BLaER1 (cell line): ENCODE measurements around the gene SBF2.

ENCODE experiments used
- H3K27ac ChIP-seq: shearing (Covaris generic); formaldehyde crosslinking; 2 replicates; pipeline ENCODE4 v1.8.1; 2022
- H3K27me3 ChIP-seq: shearing (Covaris generic); formaldehyde crosslinking; 2 replicates; pipeline ENCODE4 v1.8.1; 2022
- H3K36me3 ChIP-seq: shearing (Covaris generic); formaldehyde crosslinking; 2 replicates; pipeline ENCODE4 v1.8.1; 2022
- H3K4me1 ChIP-seq: shearing (Covaris generic); formaldehyde crosslinking; 2 replicates; pipeline ENCODE4 v1.8.1; 2022
- H3K4me2 ChIP-seq: shearing (Covaris generic); formaldehyde crosslinking; 2 replicates; pipeline ENCODE4 v1.8.1; 2022
- H3K4me3 ChIP-seq: shearing (Covaris generic); formaldehyde crosslinking; 2 replicates; pipeline ENCODE4 v1.8.1; 2022
- H3K9ac ChIP-seq: shearing (Covaris generic); formaldehyde crosslinking; 2 replicates; pipeline ENCODE4 v1.8.1; 2022
- H3K9me3 ChIP-seq: shearing (Covaris generic); formaldehyde crosslinking; 2 replicates; pipeline ENCODE4 v1.8.1; 2022
- H4K20me1 ChIP-seq: shearing (Covaris generic); formaldehyde crosslinking; 2 replicates; pipeline ENCODE4 v1.8.1; 2022
- Cebpa-rat ChIP-seq: shearing (Covaris generic); IDR thresholded peaks from 2 replicates; pipeline ENCODE4 v1.8.1; 2022

SBF2 gene

GRCh38 chr11:9757809-9758636 lies 536.0 kb downstream of the SBF2 start:
- no peaks in the 10 kb centered on the region for H3K27me3 ChIP-seq
- H3K4me2 ChIP-seq, result peak overlapping the region; percentile 96
- no peaks in the 10 kb centered on the region for H3K36me3 ChIP-seq
- H3K27ac ChIP-seq, result peak overlapping the region; percentile 80
- H3K9me3 ChIP-seq, result no peaks in the 10 kb centered on the region
- H3K4me3 ChIP-seq, result peak overlapping the region; percentile 80
- peak overlapping the region; percentile 83 for H3K9ac ChIP-seq
- TF ChIP-seq Cebpa-rat, result no peak
- peaks cover 71% of the 10 kb centered on the region for H3K4me1 ChIP-seq
- no peaks in the 10 kb centered on the region for H4K20me1 ChIP-seq

GRCh38 chr11:9756878-9757277 lies 537.1 kb downstream of the SBF2 start:
- Histone ChIP-seq H4K20me1 (no peaks in the 10 kb centered on the region), H3K9me3 (no peaks in the 10 kb centered on the region), H3K36me3 (no peaks in the 10 kb centered on the region), H3K4me3 (no peak overlapping the region), H3K27ac (no peak overlapping the region), H3K27me3 (no peaks in the 10 kb centered on the region), H3K9ac (no peak overlapping the region), H3K4me2 (peak overlapping the region; percentile 96), H3K4me1 (peaks cover 73% of the 10 kb centered on the region)
- TF ChIP-seq Cebpa-rat, result no peak

GRCh38 chr11:9756461-9756860 lies 537.6 kb downstream of the SBF2 start:
- H3K4me3 ChIP-seq, result no peak overlapping the region
- H3K9ac ChIP-seq, result no peak overlapping the region
- H3K9me3 ChIP-seq, result no peaks in the 10 kb centered on the region
- H3K27me3 ChIP-seq, result no peaks in the 10 kb centered on the region
- H3K4me1 ChIP-seq, result peaks cover 73% of the 10 kb centered on the region
- no peak for TF ChIP-seq Cebpa-rat
- H4K20me1 ChIP-seq, result no peaks in the 10 kb centered on the region
- H3K4me2 ChIP-seq, result peak overlapping the region; percentile 96
- H3K36me3 ChIP-seq, result no peaks in the 10 kb centered on the region
- no peak overlapping the region for H3K27ac ChIP-seq

DNA sequence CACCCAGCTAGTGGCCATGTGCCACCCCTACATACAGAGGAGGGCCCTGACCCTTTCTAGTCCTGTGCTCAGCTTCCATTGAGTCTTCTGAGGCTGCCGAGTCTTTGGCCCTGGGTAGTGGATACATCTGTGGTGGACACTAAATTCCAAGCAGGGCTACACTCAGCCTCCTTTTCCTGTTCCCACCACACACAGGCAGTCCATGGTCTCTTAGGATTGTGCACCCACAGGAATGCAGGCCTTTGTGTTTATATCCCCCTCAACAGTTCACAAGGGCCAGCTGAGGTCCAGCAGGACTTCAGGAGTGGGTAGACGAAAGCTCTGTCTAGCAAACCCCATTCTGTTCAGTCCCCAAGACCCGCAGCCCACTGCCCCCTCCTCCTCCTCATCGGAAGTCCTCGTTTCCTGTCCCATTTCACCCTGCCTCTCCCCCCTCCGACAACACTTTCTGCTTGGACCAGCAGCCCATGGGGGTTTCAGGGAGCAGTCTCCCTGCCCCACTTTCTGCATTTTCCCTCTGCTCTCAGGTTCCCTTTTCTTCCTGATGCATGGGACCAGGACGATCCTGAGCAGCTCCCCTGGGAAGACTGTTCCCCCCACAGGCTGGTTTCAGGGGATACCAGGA lies 538.3 kb downstream of the SBF2 start:
- Histone ChIP-seq H4K20me1 (no peaks in the 10 kb centered on the region), H3K27me3 (no peaks in the 10 kb centered on the region), H3K4me3 (no peak overlapping the region), H3K4me1 (peaks cover 73% of the 10 kb centered on the region), H3K9ac (peak overlapping the region; percentile 35; the same call in 1 of the 2 replicates), H3K36me3 (no peaks in the 10 kb centered on the region; the same call in 1 of the 2 replicates), H3K9me3 (no peaks in the 10 kb centered on the region), H3K4me2 (peak overlapping the region; percentile 96), H3K27ac (0 out of 2 replicates have a peak overlapping the region, but pooled peaks have one; percentile 3)
- no peak for TF ChIP-seq Cebpa-rat

- H3K4me3 ChIP-seq, result no peak overlapping the region
- TF ChIP-seq Cebpa-rat, result no peak
- H3K4me1 ChIP-seq, result peaks cover 58% of the 10 kb centered on the region
- peak overlapping the region; percentile 32 for H3K4me2 ChIP-seq
- no peaks in the 10 kb centered on the region for H3K27me3 ChIP-seq
- no peak overlapping the region; the same call in 1 of the 2 replicates for H3K9ac ChIP-seq
- no peaks in the 10 kb centered on the region for H4K20me1 ChIP-seq
- no peaks in the 10 kb centered on the region for H3K9me3 ChIP-seq
- H3K36me3 ChIP-seq, result peaks cover 6% of the 10 kb centered on the region
- H3K27ac ChIP-seq, result no peak overlapping the region
These were observed 540.0 kb downstream of the SBF2 start for GRCh38 chr11:9754010-9754471.

- H4K20me1 ChIP-seq, result no peaks in the 10 kb centered on the region
- peaks cover 55% of the 10 kb centered on the region for H3K4me1 ChIP-seq
- no peak for TF ChIP-seq Cebpa-rat
- no peak overlapping the region for H3K9ac ChIP-seq
- no peak overlapping the region for H3K4me3 ChIP-seq
- no peaks in the 10 kb centered on the region for H3K27me3 ChIP-seq
- peak overlapping the region; percentile 32; the same call in 1 of the 2 replicates for H3K4me2 ChIP-seq
- H3K9me3 ChIP-seq, result no peaks in the 10 kb centered on the region
- H3K36me3 ChIP-seq, result peaks cover 6% of the 10 kb centered on the region
- no peak overlapping the region for H3K27ac ChIP-seq
These were observed 541.0 kb downstream of the SBF2 start for GRCh38 chr11:9753021-9753420.

DNA sequence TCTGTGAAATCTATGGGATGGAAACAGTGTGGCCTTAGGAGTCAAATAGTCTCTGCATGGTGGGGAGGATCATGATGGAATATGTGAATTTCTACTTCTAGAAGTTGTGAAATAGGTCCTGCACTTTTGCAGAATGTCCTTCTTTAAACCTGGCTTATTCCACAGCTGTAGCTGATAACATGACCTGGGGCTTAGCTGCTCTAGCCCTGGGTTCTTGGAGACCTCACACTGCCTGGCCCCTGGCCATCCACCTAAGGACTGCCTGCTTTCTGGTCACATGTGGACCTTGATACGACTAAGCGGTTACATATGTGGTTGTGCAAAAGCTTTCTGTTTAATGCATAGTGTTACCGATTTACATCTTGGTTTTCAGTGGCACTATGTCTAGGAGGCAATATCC lies 541.9 kb downstream of the SBF2 start:
- peaks cover 6% of the 10 kb centered on the region for H3K36me3 ChIP-seq
- H3K27me3 ChIP-seq, result no peaks in the 10 kb centered on the region
- H3K4me2 ChIP-seq, result no peak overlapping the region
- no peak overlapping the region for H3K27ac ChIP-seq
- H3K9ac ChIP-seq, result no peak overlapping the region
- H4K20me1 ChIP-seq, result no peaks in the 10 kb centered on the region
- no peak overlapping the region for H3K4me3 ChIP-seq
- H3K4me1 ChIP-seq, result peaks cover 48% of the 10 kb centered on the region
- no peaks in the 10 kb centered on the region for H3K9me3 ChIP-seq
- no peak for TF ChIP-seq Cebpa-rat

- H3K9me3 ChIP-seq, result no peaks in the 10 kb centered on the region
- H3K4me3 ChIP-seq, result no peak overlapping the region
- peaks cover 12% of the 10 kb centered on the region for H3K36me3 ChIP-seq
- no peak overlapping the region for H3K4me2 ChIP-seq
- no peaks in the 10 kb centered on the region for H4K20me1 ChIP-seq
- no peak overlapping the region for H3K9ac ChIP-seq
- no peak overlapping the region for H3K27ac ChIP-seq
- no peak for TF ChIP-seq Cebpa-rat
- no peaks in the 10 kb centered on the region for H3K27me3 ChIP-seq
- H3K4me1 ChIP-seq, result peaks cover 32% of the 10 kb centered on the region
These were observed 543.5 kb downstream of the SBF2 start for GRCh38 chr11:9750551-9750950.

DNA sequence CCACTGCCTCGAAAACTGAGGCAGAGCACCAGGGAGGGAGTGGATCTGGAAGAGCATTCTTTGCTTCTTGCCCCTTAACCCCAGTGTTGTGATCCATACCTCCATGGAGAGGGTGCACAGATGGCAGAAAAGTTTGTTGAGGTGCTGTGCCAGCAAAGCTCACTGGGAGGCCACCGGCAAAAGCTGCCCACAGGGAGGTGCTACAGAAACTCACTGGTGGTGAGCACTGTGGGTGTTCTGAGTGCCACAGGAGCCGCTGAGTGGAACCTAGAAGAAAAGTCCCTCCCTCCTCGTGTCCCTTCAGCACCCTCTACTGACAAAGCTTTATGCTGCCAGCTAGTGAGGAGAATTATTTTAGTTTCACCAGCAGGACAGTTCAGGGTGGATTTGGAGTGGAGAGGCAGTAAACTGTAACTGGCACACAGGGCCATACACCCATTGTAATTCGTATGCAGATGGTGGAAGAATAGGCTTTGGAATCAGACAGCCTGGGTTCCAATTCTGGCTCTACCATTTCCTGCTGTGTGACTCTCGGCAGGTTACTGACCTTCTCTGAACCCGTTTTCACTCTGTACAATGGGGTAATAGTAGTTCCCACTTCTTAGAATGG lies 545.6 kb downstream of the SBF2 start:
- Histone ChIP-seq H3K9ac (no peak overlapping the region), H3K4me1 (peaks cover 12% of the 10 kb centered on the region), H3K36me3 (peaks cover 12% of the 10 kb centered on the region), H4K20me1 (no peaks in the 10 kb centered on the region), H3K9me3 (peaks cover 4% of the 10 kb centered on the region; the same call in 1 of the 2 replicates), H3K4me3 (no peak overlapping the region), H3K27me3 (no peaks in the 10 kb centered on the region), H3K4me2 (no peak overlapping the region), H3K27ac (no peak overlapping the region)
- TF ChIP-seq Cebpa-rat, result no peak
